Right kidney (tissue), 9 donors: ENCODE data around the gene C1orf87.

Experiments used
- DNase-seq: peaks from one replicate; pipeline ENCODE4 v3.0.0-alpha.2; 2016
- long read RNA-seq, 8 donors: transcript quantifications; one replicate each; lab custom pipeline, GENCODE V29; 2026

The C1orf87 gene, protein sequence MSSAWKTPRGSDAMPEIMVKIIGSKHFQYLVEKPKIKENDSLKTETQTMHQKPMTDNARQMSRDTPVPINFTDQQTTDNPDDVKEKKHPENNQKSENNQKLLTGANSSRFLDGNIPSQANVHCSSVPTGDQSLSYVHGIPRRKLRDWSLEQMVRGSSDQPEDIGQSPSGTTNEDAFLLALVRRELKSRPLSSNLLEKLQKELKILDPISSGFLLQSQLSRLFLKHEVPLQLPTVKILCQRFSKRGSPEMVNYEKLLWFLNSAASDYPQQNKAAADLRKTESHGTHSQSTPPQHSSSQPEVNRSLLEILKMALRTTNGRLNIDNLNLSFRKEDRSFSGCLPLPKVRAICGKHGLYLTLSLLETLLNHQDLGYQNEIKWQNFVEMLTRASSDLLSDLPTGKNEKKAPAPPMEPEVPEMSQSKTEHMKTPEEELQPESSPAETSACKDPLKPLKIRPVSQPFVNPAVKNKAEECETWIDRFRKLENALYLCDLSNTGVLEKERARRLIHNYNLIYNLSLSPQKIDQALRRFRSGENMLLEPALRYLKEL
- long read RNA-seq, donor 1 = 0 reads
- long read RNA-seq, donor 2 = 0 reads
- long read RNA-seq, donor 3 = 0 reads
- long read RNA-seq, donor 4 = 0 reads
- long read RNA-seq, donor 5 = 0 reads
- long read RNA-seq, donor 6 = 0 reads
- long read RNA-seq, donor 7 = 0 reads
- long read RNA-seq, donor 8 = 0 reads

DNA sequence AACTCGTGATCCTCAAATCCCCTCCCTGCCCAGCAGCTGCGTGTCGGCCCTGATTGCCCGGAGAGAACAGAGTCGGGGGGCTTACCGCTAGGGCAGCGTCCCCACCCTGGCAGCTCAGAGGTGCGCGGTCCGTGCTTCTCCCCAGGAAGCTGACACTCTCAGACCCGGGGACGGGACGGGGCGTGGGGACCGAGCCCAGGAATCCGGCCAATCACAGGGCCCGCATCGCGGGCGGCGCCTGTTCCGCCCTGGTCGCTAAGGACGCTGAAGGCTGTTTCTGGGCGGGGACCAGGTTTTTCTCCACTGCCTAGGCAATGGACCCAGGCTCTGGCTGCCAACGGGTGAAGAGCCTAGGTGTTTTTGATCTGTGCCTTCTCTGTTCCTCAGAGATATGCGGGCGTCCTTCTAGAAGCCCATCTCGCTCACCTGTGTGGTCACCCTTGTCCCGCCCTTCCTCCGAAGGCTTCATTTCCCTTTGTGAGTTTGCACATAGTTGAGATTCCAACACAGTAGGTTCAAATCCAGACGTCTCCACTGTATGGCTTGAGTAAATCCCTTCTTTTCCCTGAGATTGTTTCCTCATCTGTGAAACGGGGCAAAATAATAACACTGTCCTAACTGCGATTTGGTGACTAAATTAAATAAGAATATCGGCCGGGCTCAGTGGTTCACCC is at the start of gene C1orf87:
TSS of gene C1orf87 (minus strand) at position 166 of the 674 bp plus-strand sequence. CDS start 1,127 bp downstream, outside the sequence.
- DNase-seq = no peak

DNA sequence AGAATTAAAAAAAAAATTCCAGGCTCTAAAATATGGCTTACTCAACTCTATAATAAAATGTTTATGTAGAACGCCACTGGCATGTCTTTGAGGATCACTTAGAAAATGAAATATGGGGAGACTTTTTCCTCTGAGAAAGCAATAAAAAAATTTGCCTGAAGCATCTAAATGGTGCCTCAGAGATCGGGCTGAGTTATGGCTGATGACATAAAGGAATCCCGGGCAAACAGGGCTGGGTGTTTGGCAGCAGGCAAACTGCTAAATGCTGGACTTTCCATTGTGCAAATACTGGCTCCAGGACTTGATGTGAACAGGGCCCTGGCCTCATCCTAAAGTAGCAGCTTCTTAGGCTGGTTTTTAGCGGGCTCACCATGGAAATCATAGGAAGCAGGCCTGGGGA is 44.5 kb upstream of the C1orf87 start:
- DNase-seq = no peak

DNA sequence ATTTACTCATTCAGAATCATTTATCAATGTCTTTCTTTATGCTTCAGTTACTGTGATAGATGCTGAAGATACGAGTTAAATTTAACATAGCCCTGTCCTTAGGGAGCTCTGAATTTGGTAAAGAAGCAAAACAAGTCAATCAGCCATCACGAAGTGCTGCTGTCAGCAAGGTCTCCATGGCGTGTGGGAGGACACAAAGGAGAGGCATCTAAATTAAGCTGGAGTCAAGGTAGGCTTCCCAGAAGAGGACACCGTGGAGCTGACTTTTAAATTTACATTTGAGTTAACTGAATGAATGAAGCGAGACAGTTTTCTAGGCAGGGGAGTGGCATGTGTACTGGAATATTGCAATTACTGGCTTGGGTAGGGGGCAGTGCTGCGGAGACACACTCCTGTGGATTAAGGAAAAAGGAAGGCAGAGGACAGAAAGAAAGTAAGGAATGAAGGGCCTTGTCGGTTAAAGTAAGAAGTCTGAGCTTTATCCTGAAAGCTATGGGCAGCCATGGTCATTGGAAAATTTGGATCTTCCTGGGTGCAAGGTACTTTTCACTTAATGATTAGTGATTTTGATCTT is 41.3 kb upstream of the C1orf87 start:
- no peak for DNase-seq

DNA sequence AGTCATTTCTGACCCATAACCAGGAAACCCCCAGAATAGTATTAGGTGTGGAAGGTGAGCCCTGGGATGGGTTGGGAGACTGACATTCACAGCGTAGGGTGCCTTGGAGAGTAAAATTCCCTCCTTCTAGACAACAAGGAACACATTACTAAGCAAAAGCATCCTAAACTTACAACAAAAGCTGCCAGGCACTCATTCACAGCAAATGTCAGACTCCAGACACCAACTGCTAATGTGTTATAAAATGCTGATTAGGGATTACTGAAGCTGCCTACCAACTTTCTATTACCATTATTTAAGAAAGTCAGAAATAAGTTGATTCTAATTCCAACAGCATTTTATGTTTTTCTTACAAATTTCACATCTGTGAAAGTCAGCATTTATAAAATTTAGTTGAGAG is 40.0 kb upstream of the C1orf87 start:
- DNase-seq = no peak

DNA sequence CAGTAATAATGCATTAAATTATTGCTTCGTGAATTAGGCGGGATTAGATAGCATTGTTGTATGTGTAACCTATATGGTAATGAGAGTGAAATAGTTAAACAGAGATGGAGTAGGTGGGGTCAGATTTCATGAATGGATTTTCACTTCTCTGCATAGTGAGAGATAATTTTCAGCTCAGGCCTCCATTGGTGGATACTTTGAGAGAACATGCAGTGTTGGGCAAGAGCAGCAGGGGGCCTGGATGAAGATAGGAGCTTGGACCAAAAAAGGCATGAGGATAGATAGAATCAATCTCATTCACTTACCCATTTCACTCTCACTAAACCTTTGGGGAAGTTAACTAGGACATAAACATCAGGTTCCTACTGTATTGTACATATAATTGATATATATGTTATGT is 39.5 kb upstream of the C1orf87 start:
- no peak for DNase-seq

DNA sequence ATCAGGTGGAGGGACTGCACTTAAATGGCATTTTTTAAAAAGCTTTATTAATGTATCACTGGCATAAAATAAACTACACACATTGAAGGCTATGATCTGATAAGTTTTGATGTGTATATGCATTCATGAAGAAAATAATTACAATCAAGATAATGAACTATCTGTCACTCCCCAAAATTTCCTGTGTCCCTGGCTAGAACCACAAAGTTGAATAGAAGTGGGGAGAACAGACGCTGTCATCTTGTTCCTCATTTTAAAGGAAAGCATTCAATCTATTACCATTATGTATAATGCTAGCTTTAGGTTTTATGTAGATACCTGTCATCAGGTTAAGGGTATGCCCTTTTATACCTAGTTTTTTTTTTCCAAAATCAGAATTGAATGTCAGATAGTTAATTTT is 38.1 kb upstream of the C1orf87 start:
- DNase-seq = no peak

DNA sequence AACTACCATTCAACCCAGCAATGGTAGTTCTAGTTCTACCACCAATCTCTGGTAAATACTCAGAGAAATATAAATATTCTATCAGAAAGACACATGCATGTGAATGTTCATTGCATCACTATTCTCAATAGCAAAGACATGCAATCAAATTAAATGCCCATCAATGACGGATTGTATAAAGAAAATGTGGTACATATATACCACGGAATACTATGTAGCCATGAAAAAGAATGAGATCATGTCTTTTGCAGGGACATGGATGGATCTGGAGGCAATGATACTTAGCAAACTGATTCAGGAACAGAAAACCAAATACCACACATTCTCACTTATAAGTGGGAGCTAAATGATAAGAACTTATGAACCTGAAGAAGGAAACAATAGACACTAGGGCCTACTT is 37.5 kb upstream of the C1orf87 start:
- no peak for DNase-seq

DNA sequence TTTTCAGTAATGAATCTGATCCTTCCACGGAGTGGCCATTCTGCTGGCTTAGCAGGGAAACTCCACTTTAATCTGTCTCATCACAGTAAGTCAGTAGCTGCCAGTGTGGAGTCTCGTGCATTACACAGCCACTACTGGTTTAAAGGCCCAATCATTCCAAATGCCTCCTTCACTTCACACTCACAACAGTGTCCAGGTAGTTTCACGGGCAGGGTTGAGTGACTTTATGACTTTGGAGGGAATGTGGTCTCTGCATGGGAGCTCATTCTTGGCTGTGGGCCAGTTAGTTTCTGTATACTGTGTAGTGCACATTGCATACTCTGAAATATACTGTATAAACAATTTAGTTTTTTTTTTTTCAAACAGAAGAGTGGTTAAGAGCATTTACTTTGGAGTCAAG is 34.6 kb upstream of the C1orf87 start:
- DNase-seq = no peak

DNA sequence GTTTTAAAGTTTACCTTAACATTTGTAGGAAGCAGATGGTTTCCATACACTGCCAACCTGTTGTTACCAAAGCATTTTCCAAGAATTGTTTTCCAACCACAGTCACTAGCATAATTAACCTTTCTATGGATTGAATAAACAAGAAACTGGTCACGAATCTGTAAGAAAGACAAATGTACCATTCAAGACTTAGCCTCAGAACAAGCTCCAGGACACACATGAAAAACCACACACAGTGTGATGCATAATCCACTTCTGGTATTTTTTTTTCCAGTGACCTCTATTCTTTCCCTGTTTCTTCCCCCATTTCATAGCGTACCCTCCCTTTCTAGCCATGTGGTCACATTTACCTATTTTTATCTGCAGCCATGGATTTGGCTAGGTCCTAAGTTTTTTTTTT is 29.6 kb upstream of the C1orf87 start:
- no peak for DNase-seq

DNA sequence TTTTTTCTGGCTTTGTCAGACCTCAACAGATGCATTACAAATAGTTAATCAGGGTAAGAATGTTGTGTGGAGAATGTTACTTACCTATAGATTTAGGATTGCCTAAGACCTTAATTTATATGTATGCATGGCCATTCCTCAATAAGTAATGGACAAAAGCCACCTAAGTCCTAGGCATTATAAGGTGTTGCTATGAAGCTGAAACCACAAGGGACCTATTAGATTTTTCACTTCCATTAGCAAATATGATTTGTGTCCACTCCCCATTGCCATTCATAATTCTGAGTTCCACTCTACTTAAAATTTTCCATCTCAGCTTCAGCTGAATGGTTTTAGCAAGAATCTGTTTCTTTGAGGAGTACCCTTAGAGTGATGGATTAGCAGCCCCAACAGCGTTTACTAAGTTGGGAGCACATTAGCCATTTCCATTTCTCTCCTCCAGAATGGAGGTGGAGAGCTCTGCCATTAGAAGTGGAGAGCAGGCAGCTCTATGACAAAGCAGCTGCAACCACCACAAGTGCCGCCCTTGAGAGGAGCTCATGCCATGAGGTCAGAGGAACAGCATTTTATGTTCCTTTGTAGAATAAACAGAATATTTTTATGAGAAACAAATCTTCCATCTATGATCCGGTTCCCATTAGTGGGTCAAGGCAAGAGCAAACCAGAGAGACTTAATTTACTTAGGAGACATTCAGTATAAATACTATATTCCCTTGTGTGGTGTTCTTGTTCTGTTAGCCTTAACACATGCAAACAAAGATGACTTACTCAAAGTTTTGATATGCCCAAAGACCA is 28.9 kb upstream of the C1orf87 start:
- DNase-seq = no peak

DNA sequence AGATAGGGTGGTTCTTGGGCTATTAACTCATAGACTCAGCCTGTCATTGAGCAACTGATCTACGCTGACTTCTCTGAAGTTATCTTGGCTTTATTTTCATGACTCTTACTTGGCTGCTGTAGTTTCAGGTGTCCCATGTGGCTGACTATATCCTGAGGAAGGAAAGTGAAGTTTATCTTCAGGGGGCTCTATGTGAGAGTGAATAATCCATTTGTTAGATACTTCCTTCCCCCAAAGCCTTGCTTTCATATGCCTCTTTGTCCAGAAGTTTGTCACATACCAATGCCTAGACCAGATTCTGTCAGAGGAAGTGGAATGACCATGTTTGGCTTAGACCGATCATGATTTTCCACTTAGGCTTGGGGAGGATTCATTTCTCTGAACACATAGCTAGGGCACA is 27.9 kb upstream of the C1orf87 start:
- no peak for DNase-seq

DNA sequence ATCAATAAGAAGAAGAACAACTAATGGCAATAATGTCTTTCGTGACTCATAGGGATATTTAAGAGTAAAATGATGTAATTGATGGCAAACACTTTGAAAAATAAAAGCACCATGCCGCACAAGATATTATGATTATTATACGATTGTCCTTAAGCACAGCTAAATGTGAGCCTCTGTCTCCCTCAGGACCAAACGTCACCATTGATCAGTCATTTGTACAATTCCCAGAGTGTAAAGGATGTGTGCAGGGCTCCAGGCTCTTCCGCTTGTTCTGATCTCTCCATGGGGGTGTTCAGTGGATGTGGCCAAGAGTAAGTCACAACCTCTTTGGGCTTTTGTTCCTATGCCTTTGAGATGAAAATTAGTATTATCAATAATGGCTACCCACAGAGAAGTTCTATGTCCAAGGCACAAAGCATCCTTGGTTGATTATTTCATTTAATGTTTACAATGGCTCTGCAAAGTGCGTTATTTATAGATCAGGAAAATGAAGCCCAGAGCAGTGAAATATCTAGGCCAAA is 17.7 kb upstream of the C1orf87 start:
- no peak for DNase-seq

DNA sequence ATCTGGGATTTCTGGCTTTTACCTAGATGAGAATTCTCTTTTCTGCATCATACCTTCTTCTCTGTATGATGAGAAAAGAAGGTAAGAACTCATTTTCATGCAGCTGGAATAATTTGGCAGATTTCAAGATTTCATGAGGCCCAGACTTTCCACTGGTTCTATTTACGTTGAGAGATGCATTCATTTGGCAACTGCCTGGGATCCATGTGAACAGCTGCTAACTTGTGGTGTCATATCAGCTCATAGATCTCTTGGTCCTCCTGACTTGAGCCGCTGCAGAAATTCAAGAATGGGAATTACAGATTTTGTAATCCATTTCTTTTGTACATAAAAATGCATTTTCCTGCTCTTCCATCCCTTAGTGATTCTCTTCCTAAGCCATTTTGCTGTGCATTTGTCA is 17.1 kb upstream of the C1orf87 start:
- DNase-seq = no peak

DNA sequence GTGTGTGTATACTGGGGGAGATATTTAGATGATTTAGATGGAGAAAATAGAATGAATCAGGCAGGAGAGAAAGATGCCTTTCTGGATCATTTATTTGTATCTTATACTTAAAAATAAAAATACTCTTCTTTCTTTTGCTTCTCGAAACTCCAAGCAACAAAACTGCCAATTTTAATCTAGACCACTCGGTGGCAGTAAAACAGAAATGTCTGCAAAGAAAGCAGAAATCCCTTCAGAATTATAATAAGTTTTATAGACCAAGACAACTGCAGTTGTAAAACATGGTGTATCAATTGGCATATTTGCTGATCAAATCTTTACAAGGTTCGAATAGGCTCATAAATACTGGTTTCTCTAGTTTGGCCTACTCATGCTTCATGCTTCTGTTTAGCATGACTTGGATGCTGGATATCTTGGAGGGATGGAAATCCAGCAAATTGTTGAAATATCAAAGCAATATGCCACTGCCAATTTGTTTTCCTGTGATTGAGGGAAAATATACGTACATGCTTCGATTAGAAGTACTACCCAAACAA is 15.1 kb upstream of the C1orf87 start:
- DNase-seq = no peak

DNA sequence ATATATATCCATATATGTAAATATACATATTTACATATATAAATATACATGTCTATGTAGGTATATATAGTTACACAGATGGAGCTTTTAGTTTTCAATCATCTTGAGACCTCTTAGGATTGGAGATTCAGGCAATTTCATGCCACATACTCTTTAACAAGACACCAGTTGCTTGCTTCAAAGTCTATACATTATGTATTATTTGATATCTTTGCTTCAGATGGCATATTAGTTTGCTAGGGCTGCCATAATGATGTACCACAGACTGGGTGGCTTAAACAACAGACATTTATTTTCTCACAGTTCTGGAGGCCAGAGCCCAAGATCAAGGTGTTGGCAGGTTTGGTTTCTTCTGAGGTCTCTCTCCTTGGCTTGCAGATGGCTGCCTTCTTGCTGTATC is 14.1 kb upstream of the C1orf87 start:
- no peak for DNase-seq

DNA sequence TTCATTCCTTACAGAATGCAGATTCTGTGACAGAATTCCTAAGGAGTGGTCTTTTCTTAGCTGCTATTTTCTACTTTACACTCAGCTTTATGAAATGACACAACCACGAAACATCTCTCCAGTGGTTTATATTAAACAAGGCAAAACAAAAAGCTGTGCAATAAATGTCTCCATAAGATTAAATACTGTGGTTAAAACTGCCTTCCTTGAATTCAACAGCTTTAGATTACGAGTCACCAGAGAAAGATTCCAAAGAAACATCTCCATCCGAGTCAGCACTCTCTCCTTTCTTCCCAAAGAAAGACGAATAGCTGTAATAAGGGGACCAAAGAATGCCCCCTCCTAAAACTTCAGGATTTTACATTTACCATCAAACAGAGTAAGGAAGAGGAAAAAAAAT is 4.6 kb upstream of the C1orf87 start:
- no peak for DNase-seq

DNA sequence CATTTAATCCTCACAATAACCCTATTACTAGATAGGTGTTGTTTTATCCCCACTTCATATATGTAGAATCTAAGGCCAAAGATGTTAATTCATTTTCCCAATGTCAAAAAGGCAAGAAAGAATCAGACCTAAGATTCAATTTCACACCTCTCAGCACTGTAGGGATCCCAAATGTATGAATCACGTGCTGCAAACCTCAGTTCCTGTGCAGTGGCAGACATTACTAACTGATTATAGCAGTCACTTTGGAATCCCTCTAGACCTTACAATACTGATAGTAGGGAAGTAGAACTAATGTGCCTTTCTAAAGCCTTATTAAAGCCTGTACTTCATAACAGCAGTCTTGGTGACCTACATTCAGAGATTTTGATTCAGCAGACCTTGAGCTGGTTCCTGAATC is 2.3 kb downstream of the C1orf87 start:
- DNase-seq = no peak

DNA sequence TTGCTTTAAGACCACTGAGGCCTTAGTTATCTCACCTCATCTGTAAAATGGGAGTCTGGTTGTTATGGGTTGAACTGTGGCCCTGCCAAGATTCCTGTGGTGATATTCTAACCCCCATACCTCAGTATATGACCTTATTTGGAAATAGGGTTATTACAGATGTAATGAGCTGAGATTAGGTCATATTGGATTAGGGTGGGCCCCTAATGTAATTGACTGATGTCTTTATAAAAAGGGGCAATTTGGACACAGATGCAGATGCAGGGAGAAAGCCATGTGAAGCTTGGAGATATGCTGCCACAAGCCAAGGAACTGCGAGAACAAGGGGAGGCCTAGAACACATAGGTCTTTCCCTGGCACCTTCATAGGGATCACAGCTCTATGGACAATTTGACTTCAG is 3.9 kb downstream of the C1orf87 start:
- no peak for DNase-seq

DNA sequence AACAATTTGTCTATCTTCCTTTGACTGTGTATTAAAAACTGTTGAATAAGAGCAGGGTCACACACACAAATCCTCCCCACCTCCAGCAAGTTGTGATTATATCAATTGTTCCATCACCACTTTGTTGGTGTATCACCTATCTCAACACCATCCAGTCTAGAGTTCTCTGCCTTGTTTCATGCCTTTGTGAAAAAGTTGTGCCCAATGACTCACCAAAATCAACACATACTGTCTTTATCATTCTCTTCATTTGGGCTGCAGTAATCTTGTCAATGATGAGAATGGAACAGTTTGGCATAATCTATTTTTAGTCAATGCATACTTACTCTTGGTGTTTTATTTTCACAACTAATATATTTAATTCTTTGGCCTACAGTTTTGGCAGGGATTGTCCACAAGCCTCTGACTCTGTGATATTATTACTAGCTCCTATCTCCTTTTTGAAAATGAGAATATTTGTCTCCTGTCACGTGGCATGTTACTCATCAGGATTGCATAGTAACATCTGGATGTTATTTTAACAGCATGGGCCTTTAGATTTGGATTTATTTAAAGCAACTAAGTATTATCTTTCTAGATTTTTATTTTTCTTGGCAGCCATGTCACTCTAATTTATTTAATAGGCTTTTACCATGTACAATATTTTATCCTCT is 5.1 kb downstream of the C1orf87 start:
- no peak for DNase-seq

DNA sequence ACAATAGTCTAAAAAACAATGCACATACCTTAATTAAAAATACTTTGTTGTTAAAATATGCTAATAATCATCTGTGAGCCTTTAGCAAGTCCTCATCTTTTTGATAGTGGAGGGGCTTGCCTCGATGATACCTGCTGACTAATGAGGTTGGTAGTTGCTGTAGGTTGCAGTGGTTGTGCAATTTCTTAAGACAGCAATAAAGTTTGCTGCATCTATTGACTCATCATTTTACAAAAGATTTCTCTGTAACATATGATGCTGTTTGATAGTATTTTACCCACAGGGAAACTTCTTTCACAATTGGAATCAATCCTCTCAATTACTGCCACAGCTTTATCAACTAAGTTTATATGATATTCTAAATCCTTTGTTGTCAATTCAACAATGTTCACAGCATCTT is 7.6 kb downstream of the C1orf87 start:
- no peak for DNase-seq

DNA sequence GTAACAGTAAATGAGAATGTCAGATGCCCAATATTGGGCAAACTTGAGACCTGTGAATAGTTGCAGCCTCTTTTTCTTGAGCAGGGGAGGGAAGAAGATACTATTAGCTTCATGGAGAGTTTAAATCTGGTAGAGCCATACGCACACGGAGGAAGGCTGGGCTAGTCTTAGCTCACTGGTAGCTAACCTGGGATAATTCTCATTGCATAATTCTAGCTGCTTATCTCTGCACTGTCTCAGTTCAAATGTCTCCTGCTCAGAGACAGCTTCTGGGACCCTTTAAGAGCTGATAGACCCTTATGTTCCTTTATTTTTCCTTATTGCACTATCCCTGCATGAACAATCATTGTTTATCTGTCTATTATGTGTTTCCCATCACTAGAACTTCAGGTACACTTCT is 8.4 kb downstream of the C1orf87 start:
- DNase-seq = no peak
